Endothelial cell (in vitro differentiated cells): Measurements from ENCODE around the gene EFNA1. TPM values are rescaled to one million over a fixed set of nuclear protein-coding genes. Genes with fewer than 3 reads are reported as not detected.

Experiments used
- DNase-seq: peaks from one replicate; pipeline ENCODE4 v3.0.0; 2021; ENCODE audit warnings: low spot score
- H3K27ac Mint-ChIP-seq: one replicate; pipeline ENCODE4 v1.8.0; 2021; ENCODE audit warnings: mixed read lengths, inconsistent platforms; ENCODE audit not compliant: unreplicated experiment
- H3K27me3 Mint-ChIP-seq: one replicate; pipeline ENCODE4 v1.8.0; 2021; ENCODE audit warnings: mild to moderate bottlenecking, moderate library complexity, mixed read lengths, inconsistent platforms; ENCODE audit not compliant: unreplicated experiment
- H3K36me3 Mint-ChIP-seq: one replicate; pipeline ENCODE4 v1.8.0; 2021; ENCODE audit warnings: mild to moderate bottlenecking, low read depth, mixed read lengths, inconsistent platforms; ENCODE audit not compliant: unreplicated experiment
- H3K4me1 Mint-ChIP-seq: one replicate; pipeline ENCODE4 v1.8.0; 2021; ENCODE audit warnings: mild to moderate bottlenecking, mixed read lengths, inconsistent platforms; ENCODE audit not compliant: unreplicated experiment
- H3K4me3 Mint-ChIP-seq: one replicate; pipeline ENCODE4 v1.8.0; 2021; ENCODE audit warnings: mild to moderate bottlenecking, mixed read lengths, inconsistent platforms; ENCODE audit not compliant: unreplicated experiment
- H3K9me3 Mint-ChIP-seq: one replicate; pipeline ENCODE4 v1.8.0; 2021; ENCODE audit warnings: mixed read lengths, inconsistent platforms; ENCODE audit not compliant: unreplicated experiment
- CTCF ChIP-seq: fragments of 200-600 bp; sonication (generic); IDR thresholded peaks from one replicate; pipeline ENCODE4 v1.5.0; 2021; ENCODE audit warnings: antibody characterized with exemption; ENCODE audit not compliant: unreplicated experiment
- total RNA-seq: library from RNA; stranded (reverse); fragmentation: NEBNext Ultra II Directional; extraction: Animal tissue kit (Norgen Biotek cat#: 25700); gene quantifications from one replicate; pipeline ENCODE4 v1.2.1, GENCODE V29; 2021; ENCODE audit not compliant: unreplicated experiment

The EFNA1 gene
- total RNA-seq, 1 donor from 2014 or later: 413 TPM

DNA sequence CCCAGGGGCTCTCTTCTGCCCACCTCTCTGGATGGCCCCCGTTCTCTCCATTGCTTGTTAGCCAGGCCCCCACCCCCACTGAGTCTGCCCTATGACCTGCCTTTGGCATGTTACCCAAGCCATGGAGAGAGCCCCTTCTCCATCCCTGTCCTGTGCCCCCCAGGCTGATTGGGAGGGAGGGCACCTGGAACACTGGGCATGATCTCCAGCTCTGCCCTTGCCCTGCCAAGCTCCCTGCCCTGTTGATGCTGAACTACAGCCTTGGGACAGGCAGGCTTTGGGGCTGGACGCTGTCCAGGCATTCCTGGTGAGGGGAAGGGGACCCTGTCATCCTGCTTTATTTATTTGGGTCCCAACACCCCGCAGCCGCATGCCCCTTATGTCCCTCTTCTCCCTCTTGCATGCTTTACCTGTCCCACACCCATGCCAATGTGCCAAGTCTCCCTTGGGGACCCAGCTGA is 56.7 kb downstream of the EFNA1 start:
- no peaks in the 10 kb centered on the region for H3K9me3 Mint-ChIP-seq
- peaks cover 15% of the 10 kb centered on the region for H3K36me3 Mint-ChIP-seq
- peaks cover 11% of the 10 kb centered on the region for H3K27me3 Mint-ChIP-seq
- DNase-seq: no peak
- H3K27ac Mint-ChIP-seq: no peak overlapping the region
- no peaks in the 10 kb centered on the region for H3K4me1 Mint-ChIP-seq
- no peak overlapping the region for H3K4me3 Mint-ChIP-seq
- TF ChIP-seq CTCF: no peak

Other genes with a start within 250 kb of the EFNA1 start
- gene PMVK, start 191.2 kb upstream of the EFNA1 start, total RNA-seq: 26.7 TPM
- 82.1 TPM for gene PBXIP1, start 171.8 kb upstream of the EFNA1 start, total RNA-seq
- gene PYGO2, start 166.1 kb upstream of the EFNA1 start, total RNA-seq: 49.8 TPM
- gene SHC1, start 157.1 kb upstream of the EFNA1 start, total RNA-seq: 915 TPM
- gene CKS1B, start 153.2 kb upstream of the EFNA1 start, total RNA-seq: 48.3 TPM
- 35.9 TPM for gene FLAD1, start 144.5 kb upstream of the EFNA1 start, total RNA-seq
- gene LENEP, start 134.3 kb upstream of the EFNA1 start, total RNA-seq: 0.82 TPM
- 23.3 TPM for gene ZBTB7B, start 125.1 kb upstream of the EFNA1 start, total RNA-seq
- 2.8 TPM for gene DCST2, start 94.1 kb upstream of the EFNA1 start, total RNA-seq
- not detected for gene DCST1, start 94.1 kb upstream of the EFNA1 start, total RNA-seq
- gene ADAM15, start 76.6 kb upstream of the EFNA1 start, total RNA-seq: 382 TPM
- gene EFNA4, start 64.1 kb upstream of the EFNA1 start, total RNA-seq: 25.2 TPM
- gene EFNA3, start 49.0 kb upstream of the EFNA1 start, total RNA-seq: 9.6 TPM
- gene SLC50A1, start 8.0 kb downstream of the EFNA1 start, total RNA-seq: 43.9 TPM
- 39.2 TPM for gene DPM3, start 12.7 kb downstream of the EFNA1 start, total RNA-seq
- gene KRTCAP2, start 45.4 kb downstream of the EFNA1 start, total RNA-seq: 173 TPM
- gene TRIM46, start 46.0 kb downstream of the EFNA1 start, total RNA-seq: 8.5 TPM
- gene THBS3, start 80.0 kb downstream of the EFNA1 start, total RNA-seq: 35.5 TPM
- 38.8 TPM for gene MTX1, start 80.8 kb downstream of the EFNA1 start, total RNA-seq
- gene ENTREP3, start 127.6 kb downstream of the EFNA1 start, total RNA-seq: 54.1 TPM
- 54.9 TPM for gene SCAMP3, start 134.5 kb downstream of the EFNA1 start, total RNA-seq
- 62.8 TPM for gene CLK2, start 145.6 kb downstream of the EFNA1 start, total RNA-seq
- 7.3 TPM for gene HCN3, start 149.6 kb downstream of the EFNA1 start, total RNA-seq
- not detected for gene PKLR, start 173.6 kb downstream of the EFNA1 start, total RNA-seq
- gene FDPS, start 181.0 kb downstream of the EFNA1 start, total RNA-seq: 540 TPM
- 67.1 TPM for gene RUSC1, start 193.0 kb downstream of the EFNA1 start, total RNA-seq